ENCODE measurements around the gene SLC1A3.

GRCh38 chr5:36666274-36666673 lies 59.9 kb downstream of the SLC1A3 start:
- TF ChIP-seq CTCF (IDR thresholded peaks at IDR 0.05) (no peak), POLR2A (IDR thresholded peaks at IDR 0.05) (no peak), POLR2AphosphoS5 (IDR thresholded peaks at IDR 0.05) (no peak)

Measured in prostate gland (tissue), 2 donors.